ENCODE measurements around the gene SLC26A11. TPM values are rescaled to one million over a fixed set of nuclear protein-coding genes. Genes with fewer than 3 reads are reported as not detected.

The SLC26A11 gene
- total RNA-seq, 1 donor from 2014 or later = 26.6 TPM

DNA sequence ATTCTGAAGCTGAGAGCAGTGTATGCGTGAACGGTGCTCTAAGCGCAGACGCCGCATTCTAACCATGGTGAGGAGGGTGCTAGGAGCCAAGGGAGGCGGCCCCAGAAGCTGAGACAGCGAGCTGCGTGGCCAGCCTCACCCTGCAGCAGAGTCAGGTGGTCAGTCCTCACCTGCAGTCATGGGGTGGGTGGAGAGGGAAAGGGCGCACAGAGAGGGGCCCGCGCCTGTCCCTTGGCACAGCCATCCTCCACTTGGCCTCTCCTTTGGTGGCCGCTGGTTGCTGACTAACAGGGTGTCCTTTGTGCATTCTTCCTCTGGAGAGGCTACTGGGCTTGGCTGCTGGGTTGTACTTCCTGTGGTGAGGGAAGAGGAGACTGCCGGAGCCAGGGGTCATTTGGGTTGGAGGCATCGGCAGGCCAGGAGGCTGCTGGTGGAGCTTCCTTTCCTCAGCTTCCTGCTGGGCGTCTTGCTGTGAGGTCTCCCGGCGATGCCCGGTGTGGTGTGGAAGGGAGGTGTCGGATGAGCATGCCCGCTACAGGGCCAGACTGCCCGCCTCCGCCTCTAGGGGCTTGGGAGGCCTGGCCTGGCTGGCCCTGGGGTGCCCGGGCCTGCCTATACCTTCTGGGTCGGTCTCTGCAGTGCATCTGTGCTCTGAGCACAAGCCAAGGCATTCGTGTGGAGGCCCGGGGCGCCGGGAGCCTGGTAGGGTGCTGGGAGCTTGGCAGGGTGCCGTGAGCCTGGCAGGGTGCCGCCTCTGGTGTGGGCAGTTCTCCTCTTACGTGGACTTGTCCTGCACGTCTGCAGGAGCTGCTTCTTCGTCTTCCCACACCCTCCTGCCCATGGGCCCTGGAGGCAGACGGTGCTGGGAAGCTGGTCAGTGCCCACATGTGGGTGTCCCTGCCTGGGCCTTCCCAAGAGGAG, 57.8 kb downstream of the SLC26A11 start:
- DNase-seq (ENCODE audit: extremely low read depth, low read depth, low spot score) = no peak

DNA sequence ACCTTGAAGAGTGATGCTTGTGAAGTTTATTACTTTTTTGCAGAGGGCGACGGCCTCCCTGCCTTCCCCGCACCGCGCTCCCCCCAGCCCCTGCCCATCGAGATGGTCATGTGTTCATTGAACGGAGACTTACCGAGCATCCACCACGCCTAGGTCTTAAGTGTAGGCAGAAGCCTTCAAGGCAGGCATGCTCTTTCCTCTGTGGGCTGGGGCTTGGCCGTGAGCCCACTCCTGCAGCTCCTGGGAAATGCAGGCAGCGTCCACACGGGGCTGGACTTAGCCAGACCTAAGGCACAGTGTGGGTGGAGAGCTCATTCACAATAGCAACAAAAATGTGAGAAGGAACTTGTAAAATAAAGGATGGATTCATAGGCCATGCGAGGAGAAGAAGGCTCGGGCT, 59.7 kb downstream of the SLC26A11 start:
- DNase-seq (ENCODE audit: extremely low read depth, low read depth, low spot score) = no peak

DNA sequence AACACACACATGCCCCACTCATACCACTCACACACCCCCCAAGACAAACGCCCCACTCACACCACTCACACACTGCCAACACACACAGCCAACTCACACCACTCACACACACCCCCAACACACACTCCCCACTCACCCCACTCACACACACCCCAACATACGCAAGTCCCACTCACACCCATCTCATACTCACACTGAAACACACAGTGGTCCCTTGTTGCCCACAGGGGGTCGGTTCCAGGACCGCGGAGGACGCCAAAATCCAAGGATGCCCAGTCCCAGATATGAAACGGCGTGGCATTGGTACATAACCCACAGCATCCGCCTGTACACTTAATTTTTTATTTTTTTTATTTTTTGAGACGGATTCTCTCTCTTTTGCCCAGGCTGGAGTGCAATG, 61.3 kb downstream of the SLC26A11 start:
- DNase-seq (ENCODE audit: extremely low read depth, low read depth, low spot score) = no peak

DNA sequence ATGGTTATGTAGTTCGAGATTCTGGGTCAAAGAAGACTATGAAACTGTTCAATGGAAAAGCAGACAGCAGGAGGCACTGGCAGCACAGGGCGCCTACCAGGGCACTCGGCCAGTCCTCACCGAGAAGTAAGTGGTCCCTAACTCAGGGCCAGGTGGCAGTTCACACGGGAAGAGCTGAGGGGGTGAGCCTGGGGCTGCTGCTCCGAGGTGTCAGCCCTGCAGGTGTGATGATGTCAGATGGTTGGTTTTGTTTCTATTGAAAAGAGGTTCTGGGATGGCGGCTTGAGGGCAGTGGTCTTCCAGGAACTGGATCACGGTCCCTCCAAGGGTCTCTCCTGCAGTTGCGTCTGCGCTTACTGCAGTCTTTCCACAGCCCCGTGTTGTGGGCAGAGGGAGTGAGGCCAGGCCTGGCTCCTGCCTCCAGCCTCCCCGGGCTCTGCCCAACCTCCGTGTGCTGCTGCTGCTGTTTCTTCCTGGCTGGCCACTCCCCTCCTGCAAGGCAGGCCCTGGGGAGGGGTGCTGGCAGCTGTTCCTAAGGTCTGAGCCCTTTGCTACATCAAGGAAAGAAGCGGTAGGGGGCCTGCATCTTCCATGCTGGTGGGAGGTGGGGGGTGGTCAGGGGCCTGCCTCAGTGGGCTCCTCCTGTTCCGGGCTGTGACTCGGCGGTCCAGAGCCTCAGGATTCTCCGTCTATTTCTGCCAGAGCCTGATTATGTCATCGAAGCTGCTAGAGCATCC, 63.1 kb downstream of the SLC26A11 start:
- no peak for DNase-seq (ENCODE audit: extremely low read depth, low read depth, low spot score)

DNA sequence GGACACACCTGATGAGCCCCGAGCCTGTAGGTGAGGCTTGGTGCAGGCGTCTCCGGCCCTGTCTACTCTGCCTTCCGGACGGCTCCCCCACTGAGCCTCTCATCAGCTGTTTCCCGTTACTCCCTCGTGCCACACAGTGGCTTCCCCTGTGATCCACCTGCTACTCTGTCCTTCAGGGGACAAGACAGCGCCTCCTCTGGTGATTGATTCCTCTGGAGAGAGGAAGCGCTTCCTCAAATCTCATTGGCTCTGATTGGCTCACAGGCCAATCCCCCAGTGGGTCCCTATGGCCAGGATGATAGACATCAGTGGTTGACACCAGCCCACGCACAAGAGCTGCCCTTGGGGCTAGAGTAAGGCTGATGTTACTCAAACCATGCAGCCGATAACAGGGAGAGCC, 64.4 kb downstream of the SLC26A11 start:
- no peak for DNase-seq (ENCODE audit: extremely low read depth, low read depth, low spot score)

- no peak for DNase-seq (ENCODE audit: extremely low read depth, low read depth, low spot score)
Measured at GRCh38 chr17:80285237-80285920, 65.2 kb downstream of the SLC26A11 start.

GRCh38 chr17:80286638-80286960, 66.4 kb downstream of the SLC26A11 start:
- DNase-seq (ENCODE audit: extremely low read depth, low read depth, low spot score) = no peak

GRCh38 chr17:80287038-80287437, 66.8 kb downstream of the SLC26A11 start:
- no peak for DNase-seq (ENCODE audit: extremely low read depth, low read depth, low spot score)

DNA sequence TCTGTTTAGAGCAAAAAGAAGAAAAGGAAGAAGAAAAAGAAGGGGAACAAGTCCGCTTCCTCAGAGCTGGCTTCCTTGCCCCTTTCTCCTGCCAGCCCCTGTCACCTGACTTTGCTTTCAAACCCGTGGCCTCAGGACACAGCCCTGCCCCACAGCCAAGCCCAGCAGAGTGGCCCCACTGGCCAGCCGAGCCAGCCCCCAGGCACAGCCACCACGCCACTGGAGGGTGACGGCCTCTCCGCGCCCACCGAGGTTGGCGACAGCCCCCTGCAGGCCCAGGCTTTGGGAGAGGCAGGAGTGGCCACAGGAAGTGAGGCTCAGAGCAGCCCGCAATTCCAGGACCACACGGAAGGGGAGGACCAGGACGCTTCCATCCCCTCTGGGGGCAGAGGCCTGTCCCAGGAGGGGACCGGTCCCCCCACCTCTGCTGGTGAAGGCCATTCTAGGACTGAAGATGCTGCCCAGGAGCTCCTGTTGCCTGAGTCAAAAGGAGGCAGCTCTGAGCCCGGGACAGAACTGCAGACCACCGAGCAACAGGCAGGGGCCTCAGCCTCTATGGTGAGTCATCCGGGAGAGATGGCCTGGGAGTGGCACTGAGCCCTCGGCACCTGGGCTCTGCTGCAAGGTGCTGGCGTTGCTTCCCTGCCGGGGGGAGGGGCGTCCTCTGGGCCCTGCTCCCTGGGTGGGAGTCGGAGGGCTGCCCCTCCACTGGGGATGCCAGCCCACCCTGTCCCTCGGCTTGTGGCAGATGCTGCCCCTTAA, 67.8 kb downstream of the SLC26A11 start:
- DNase-seq (ENCODE audit: extremely low read depth, low read depth, low spot score) = no peak

- DNase-seq (ENCODE audit: extremely low read depth, low read depth, low spot score) = no peak
Measured at GRCh38 chr17:80289616-80290015, 69.4 kb downstream of the SLC26A11 start.

DNA sequence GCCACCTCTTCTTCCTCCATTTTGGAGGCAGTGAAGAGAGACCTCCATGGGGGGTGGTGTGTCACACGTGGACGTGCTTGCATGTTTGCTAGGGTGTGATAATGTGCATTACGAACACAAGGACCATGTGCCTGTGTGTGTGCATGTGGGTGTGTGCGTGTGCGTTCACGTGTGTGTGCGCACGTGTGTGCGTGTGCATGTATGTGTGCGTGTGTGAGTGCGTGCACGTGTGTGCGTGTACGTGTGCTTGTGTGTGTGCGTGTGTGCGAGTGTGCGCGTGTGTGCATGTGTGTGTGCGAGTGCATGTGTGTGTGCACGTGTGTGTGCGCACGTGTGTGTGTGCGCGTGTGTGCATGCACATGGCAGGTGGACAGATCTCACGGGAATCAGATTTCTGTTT, 69.9 kb downstream of the SLC26A11 start:
- DNase-seq (ENCODE audit: extremely low read depth, low read depth, low spot score) = no peak

DNA sequence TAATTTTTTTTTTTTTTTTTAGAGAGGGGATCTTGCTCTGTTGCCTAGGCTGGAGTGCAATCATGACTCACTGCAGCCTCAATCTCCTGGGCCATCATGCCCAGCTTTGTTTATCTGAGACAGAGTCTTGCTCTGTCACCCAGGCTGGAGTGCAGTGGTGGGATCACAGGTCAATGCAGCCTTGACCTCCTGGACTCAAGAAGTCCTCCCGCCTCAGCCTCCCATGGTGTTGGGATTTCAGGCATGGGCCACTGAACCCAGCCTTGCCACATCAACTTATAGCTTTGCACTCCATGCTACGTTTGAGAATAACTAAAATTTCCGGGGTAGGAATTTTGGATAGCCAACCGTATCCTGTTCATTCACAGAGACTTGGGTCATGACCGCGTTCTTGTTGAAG, 71.0 kb downstream of the SLC26A11 start:
- no peak for DNase-seq (ENCODE audit: extremely low read depth, low read depth, low spot score)

GRCh38 chr17:80291691-80292487, 71.7 kb downstream of the SLC26A11 start:
- no peak for DNase-seq (ENCODE audit: extremely low read depth, low read depth, low spot score)

- no peak for DNase-seq (ENCODE audit: extremely low read depth, low read depth, low spot score)
Measured at GRCh38 chr17:80292521-80292971, 72.3 kb downstream of the SLC26A11 start.

GRCh38 chr17:80294210-80294609, 74.0 kb downstream of the SLC26A11 start:
- no peak for DNase-seq (ENCODE audit: extremely low read depth, low read depth, low spot score)

DNA sequence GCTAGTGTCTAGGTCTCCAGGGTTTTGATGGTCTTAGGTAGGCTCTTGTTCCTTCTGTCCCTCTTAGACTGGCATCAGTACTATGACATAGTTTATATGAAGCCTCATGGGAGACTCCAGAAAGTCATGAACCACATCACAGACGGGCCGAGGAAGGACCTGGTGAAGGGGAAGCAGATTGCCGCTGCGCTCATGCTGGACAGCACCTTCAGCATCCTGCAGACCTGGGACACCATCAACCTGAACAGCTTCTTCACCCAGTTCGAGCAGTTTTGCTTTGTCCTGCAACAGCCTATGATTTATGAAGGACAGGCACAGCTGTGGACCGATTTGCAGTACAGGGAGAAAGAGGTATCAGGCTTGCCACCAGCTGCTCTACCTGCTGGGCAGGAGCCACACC, 74.4 kb downstream of the SLC26A11 start:
- DNase-seq (ENCODE audit: extremely low read depth, low read depth, low spot score) = no peak

DNA sequence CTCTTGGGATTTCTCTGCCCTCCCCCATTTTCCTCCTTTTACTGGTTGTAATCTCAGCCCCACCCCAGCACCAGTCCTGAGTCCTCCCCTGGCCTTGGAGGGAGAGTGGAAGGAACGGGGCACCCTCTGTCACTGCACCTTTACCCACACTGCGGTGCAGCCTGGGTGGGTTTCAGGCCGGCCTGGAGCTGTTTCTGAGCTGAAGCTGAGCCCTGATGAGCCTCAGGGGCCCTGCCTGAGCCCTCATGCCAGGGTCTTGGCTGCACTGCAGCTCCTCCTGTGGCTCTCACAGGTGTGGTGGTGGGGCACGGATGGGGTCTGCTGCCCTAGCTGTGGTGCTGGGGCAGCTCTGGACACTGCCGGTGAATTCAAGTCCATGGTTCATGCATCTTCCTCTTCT, 74.9 kb downstream of the SLC26A11 start:
- DNase-seq (ENCODE audit: extremely low read depth, low read depth, low spot score) = no peak

GRCh38 chr17:80295559-80295958, 75.3 kb downstream of the SLC26A11 start:
- no peak for DNase-seq (ENCODE audit: extremely low read depth, low read depth, low spot score)

- DNase-seq (ENCODE audit: extremely low read depth, low read depth, low spot score) = no peak
Measured at GRCh38 chr17:80296221-80296620, 76.0 kb downstream of the SLC26A11 start.

DNA sequence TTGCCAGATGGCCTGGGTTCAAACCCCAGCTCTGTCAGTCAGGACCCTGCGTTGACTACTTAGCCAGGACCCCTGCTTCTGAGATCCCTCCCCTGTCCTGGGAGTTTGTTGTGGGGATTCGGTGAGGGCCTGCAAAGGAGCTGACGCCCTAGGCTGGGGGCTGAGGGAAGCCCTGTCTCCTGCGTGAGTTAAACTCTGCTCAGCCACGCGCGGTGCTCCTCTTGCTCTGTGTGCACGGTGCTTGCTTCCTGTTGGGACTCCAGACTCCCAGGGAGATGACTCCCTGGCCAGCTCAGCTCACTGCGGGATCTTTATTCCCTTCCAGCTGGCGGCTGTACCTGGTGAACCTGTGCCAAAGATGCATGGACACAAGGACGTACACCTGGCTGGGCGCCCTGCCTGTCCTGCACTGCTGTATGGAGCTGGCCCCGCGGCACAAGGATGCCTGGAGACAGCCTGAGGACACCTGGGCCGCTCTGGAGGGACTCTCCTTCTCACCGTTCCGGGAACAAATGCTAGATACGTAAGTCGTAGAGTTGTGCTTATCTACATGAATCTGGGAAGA, 77.9 kb downstream of the SLC26A11 start:
- DNase-seq (ENCODE audit: extremely low read depth, low read depth, low spot score) = no peak
